ENCODE measurements around the gene EVX2. TPM values are rescaled to one million over a fixed set of nuclear protein-coding genes. Genes with fewer than 3 reads are reported as not detected.

Gene EVX2
- total RNA-seq, 1 donor from 2014 or later = under 0.01 TPM

DNA sequence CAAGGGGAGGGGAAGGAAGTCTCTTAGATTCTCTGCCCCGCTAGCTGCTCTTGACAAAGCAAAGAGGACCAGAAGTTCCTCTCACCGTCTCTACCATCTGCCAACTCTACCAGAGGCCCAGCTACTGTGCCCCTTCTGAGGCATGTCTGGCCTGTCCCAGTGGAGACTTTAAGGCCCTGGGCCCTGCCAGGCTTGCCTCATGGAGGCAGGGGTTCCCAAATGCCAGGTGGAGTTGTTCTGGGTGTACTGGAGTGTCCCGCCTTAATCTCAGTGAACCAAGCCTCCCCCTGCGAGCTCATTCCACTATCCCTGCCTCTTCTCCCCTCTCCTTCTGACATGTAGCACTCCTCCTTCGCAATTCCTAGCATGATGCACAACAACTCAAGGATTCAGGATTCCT is 18.1 kb upstream of the EVX2 start:
- H3K27ac ChIP-seq (ENCODE audit: low read depth, low read length) = no peak overlapping the region
- no peaks in the 10 kb centered on the region for H3K36me3 ChIP-seq (ENCODE audit: control insufficient read depth in 3 of 3, insufficient read depth in 3 of 3, low read length in 3 of 3)
- H3K4me1 ChIP-seq (ENCODE audit: control insufficient read depth in 3 of 3, insufficient read depth in 3 of 3, low read length in 3 of 3) = peaks cover 10 to 36% (median 27%) of the 10 kb centered on the region in 3 donors
- no peaks in the 10 kb centered on the region for H3K9me3 ChIP-seq (ENCODE audit: control insufficient read depth in 3 of 3, low read length in 3 of 3)
- H3K27me3 ChIP-seq (ENCODE audit: control insufficient read depth in 3 of 3, insufficient read depth in 3 of 3, low read length in 3 of 3) = peaks cover 97 to 100% (median 97%) of the 10 kb centered on the region in 3 donors
- H3K9ac ChIP-seq (ENCODE audit: low read depth in 1 of 3, low read length in 3 of 3) = no peak overlapping the region
- no peak overlapping the region for H3K4me3 ChIP-seq (ENCODE audit: low read length in 3 of 3)

DNA sequence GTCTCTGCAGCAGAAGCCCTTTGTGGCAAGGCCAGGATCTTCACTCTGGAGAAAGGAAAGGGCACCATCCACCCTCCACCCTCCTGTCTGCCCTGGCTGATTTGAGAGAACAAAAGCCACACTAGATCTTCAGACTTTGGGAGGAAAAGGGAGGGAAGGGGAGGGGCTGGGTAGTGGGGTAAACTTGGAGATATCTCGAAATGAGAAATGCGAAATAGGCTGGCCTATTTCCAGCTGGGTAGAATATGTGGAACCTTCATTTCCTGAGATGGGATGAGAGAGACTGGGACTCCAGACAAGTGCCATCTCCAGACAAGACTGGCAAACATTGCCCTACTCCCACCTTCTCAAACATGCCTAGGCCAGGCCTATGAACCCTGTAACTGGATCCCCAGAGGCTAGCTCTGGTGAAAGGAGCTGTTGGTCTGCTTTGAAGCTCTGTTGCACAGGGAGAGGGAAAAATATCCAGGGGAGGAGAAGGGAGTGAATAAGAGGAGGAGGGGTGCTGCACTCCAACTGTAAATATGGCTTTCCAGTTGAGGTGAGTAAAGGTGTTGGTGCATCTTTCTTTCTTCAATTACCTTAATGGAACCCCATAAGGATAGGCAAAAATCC is 17.6 kb upstream of the EVX2 start:
- peaks cover 15 to 39% (median 28%) of the 10 kb centered on the region in 3 donors for H3K4me1 ChIP-seq (ENCODE audit: control insufficient read depth in 3 of 3, insufficient read depth in 3 of 3, low read length in 3 of 3)
- no peak overlapping the region for H3K27ac ChIP-seq (ENCODE audit: low read depth, low read length)
- peaks cover 99 to 100% (median 99%) of the 10 kb centered on the region in 3 donors for H3K27me3 ChIP-seq (ENCODE audit: control insufficient read depth in 3 of 3, insufficient read depth in 3 of 3, low read length in 3 of 3)

DNA sequence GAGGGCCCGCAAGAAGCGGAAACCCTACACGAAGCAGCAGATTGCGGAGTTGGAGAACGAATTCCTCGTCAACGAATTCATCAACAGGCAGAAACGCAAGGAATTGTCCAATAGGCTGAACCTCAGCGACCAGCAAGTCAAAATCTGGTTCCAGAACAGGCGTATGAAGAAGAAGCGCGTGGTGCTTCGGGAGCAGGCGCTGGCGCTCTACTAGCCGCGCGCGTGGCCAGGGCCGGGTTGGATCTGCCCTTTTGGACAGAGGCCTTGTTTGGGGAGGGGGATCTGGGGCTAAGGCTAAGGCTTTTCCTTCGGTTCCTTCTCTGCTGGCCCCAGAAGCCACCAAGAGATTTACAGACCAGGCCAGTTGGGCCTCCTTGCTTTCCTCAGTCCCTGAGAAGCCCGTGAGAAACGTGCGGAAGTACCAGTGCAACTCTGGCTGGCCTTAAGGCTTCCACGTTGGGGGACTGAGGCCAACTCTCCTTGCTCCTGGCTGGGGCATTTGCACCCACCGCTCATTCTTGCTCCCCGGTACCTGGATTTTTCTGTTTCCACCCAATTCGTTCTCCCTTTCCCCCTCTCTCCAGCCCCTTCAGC is 16.9 kb upstream of the EVX2 start:
- no peak overlapping the region for H3K9ac ChIP-seq (ENCODE audit: low read depth in 1 of 3, low read length in 3 of 3)
- no peak overlapping the region for H3K27ac ChIP-seq (ENCODE audit: low read depth, low read length)
- H3K4me1 ChIP-seq (ENCODE audit: control insufficient read depth in 3 of 3, insufficient read depth in 3 of 3, low read length in 3 of 3) = peaks cover 15 to 34% (median 27%) of the 10 kb centered on the region in 3 donors
- no peak overlapping the region for H3K4me3 ChIP-seq (ENCODE audit: low read length in 3 of 3)
- peaks cover 98 to 100% (median 99%) of the 10 kb centered on the region in 3 donors for H3K27me3 ChIP-seq (ENCODE audit: control insufficient read depth in 3 of 3, insufficient read depth in 3 of 3, low read length in 3 of 3)
- H3K9me3 ChIP-seq (ENCODE audit: control insufficient read depth in 3 of 3, low read length in 3 of 3) = no peaks in the 10 kb centered on the region
- H3K36me3 ChIP-seq (ENCODE audit: control insufficient read depth in 3 of 3, insufficient read depth in 3 of 3, low read length in 3 of 3) = no peaks in the 10 kb centered on the region

More for the DNA sequence above, 17.6 kb upstream of the EVX2 start:
- Histone ChIP-seq H3K4me3 (ENCODE audit: low read length in 3 of 3) (no peak overlapping the region), H3K9me3 (ENCODE audit: control insufficient read depth in 3 of 3, low read length in 3 of 3) (no peaks in the 10 kb centered on the region), H3K9ac (ENCODE audit: low read depth in 1 of 3, low read length in 3 of 3) (no peak overlapping the region), H3K36me3 (ENCODE audit: control insufficient read depth in 3 of 3, insufficient read depth in 3 of 3, low read length in 3 of 3) (no peaks in the 10 kb centered on the region)

DNA sequence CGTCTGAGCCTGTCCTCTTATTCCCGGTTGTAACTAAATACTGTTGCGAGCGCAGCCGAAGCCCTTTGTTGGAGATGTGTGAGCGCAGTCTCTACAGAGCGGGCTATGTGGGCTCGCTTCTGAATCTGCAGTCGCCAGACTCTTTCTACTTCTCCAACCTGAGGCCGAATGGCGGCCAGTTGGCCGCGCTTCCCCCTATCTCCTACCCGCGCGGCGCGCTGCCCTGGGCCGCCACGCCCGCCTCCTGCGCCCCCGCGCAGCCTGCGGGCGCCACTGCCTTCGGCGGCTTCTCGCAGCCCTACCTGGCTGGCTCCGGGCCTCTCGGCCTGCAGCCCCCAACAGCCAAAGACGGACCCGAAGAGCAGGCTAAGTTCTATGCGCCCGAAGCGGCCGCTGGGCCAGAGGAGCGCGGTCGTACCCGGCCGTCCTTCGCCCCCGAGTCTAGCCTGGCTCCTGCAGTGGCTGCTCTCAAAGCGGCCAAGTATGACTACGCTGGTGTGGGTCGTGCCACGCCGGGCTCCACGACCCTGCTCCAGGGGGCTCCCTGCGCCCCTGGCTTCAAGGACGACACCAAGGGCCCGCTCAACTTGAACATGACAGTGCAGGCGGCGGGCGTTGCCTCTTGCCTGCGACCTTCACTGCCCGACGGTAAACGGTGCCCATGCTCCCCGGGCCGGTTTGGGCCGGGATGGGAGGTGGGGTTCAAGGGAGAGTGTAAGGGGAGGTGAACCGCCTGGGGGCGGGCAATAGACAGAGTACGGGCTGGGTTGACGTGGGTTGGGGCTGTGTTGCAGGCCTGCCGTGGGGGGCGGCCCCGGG is 16.2 kb upstream of the EVX2 start, which contains the start of gene HOXD12:
Gene HOXD12 (plus strand): TSS at position 68 of the 819 bp plus-strand sequence. CDS start 7 bp downstream, at position 75.
- H3K36me3 ChIP-seq (ENCODE audit: control insufficient read depth in 3 of 3, insufficient read depth in 3 of 3, low read length in 3 of 3) = no peaks in the 10 kb centered on the region
- H3K4me3 ChIP-seq (ENCODE audit: low read length in 3 of 3) = no peak within 1 kb of the TSS
- no peak within 1 kb of the TSS for H3K27ac ChIP-seq (ENCODE audit: low read depth, low read length)
- H3K9me3 ChIP-seq (ENCODE audit: control insufficient read depth in 3 of 3, low read length in 3 of 3) = no peaks in the 10 kb centered on the region
- peaks cover 98 to 100% (median 99%) of the 10 kb centered on the region in 3 donors for H3K27me3 ChIP-seq (ENCODE audit: control insufficient read depth in 3 of 3, insufficient read depth in 3 of 3, low read length in 3 of 3)
- H3K4me1 ChIP-seq (ENCODE audit: control insufficient read depth in 3 of 3, insufficient read depth in 3 of 3, low read length in 3 of 3) = peaks cover 15 to 31% (median 27%) of the 10 kb centered on the region in 3 donors
- no peak within 1 kb of the TSS for H3K9ac ChIP-seq (ENCODE audit: low read depth in 1 of 3, low read length in 3 of 3)

DNA sequence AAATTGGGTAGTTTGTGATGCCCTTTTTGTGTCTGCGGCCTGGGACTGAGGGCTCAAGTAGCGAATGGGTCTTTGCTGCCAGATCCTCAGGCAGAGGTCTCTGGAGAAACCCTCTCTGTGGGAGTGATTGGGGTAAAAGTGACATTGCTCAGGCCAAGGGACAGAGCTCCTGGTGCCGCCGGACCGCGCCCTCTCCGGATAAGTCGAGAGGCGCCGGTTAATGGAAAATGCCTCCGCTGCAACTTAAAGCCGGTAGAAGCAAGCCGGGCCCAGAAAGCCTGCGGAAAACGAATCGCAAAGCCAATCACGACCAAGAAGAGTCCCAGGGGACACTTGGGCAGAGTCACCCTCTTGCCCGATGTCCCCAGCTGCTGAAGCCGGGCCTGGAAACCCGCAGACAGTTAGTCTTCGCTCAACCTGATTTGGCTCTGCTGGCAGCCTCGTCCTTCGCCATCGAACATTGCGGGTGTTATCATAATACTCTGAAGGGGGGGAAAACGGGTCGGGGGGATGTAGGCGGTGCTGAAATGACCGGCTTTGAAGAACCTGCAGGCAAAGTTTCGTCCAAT is 15.5 kb upstream of the EVX2 start:
- Histone ChIP-seq H3K27me3 (ENCODE audit: control insufficient read depth in 3 of 3, insufficient read depth in 3 of 3, low read length in 3 of 3) (peaks cover 98 to 100% (median 99%) of the 10 kb centered on the region in 3 donors), H3K36me3 (ENCODE audit: control insufficient read depth in 3 of 3, insufficient read depth in 3 of 3, low read length in 3 of 3) (no peaks in the 10 kb centered on the region), H3K4me3 (ENCODE audit: low read length in 3 of 3) (no peak overlapping the region), H3K27ac (ENCODE audit: low read depth, low read length) (no peak overlapping the region), H3K9ac (ENCODE audit: low read depth in 1 of 3, low read length in 3 of 3) (no peak overlapping the region), H3K4me1 (ENCODE audit: control insufficient read depth in 3 of 3, insufficient read depth in 3 of 3, low read length in 3 of 3) (peaks cover 15 to 24% (median 23%) of the 10 kb centered on the region in 3 donors), H3K9me3 (ENCODE audit: control insufficient read depth in 3 of 3, low read length in 3 of 3) (no peaks in the 10 kb centered on the region)

DNA sequence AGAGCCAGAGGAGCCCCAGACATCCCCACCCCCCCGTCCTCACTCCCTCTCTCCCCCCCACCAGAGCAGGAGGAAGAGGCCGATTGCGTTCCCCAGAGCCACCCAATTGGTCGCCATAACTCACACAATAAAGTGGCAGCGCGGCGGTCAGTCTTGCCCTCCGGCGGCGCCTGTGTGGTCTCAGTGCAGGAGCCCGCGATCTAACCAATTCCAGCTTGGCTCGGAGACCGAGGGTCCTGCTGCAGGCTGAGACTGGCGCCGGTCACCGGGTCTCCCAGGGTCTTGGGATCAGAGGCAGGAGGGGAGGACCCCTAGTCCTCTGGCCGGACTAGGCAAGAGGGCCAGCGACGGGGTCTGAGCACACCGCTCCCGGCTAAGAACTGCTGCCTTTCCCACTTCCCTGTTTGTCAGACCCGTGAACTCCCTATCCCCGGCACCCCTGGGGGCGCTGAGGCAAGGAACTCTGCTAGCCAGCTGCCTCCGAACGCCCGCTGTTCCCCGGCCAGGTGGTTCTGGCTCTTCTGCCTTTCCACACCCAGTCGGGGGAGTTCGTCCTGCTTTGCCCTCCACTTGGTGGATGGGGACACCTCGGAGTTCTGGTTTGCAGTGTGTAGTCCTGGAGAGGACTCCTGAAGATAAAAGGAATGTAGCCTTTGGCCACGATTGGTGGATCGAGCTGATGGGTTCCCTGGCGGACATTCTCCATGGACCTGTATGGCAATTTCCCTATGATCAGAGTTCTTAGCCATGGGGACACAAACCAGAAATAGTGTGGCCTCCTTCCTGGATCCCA is 14.8 kb upstream of the EVX2 start:
- Histone ChIP-seq H3K36me3 (ENCODE audit: control insufficient read depth in 3 of 3, insufficient read depth in 3 of 3, low read length in 3 of 3) (no peaks in the 10 kb centered on the region), H3K27ac (ENCODE audit: low read depth, low read length) (no peak overlapping the region), H3K9me3 (ENCODE audit: control insufficient read depth in 3 of 3, low read length in 3 of 3) (no peaks in the 10 kb centered on the region), H3K4me3 (ENCODE audit: low read length in 3 of 3) (no peak overlapping the region), H3K9ac (ENCODE audit: low read depth in 1 of 3, low read length in 3 of 3) (no peak overlapping the region), H3K27me3 (ENCODE audit: control insufficient read depth in 3 of 3, insufficient read depth in 3 of 3, low read length in 3 of 3) (peaks cover 98 to 100% (median 99%) of the 10 kb centered on the region in 3 donors), H3K4me1 (ENCODE audit: control insufficient read depth in 3 of 3, insufficient read depth in 3 of 3, low read length in 3 of 3) (peaks cover 15 to 20% (median 20%) of the 10 kb centered on the region in 3 donors)

DNA sequence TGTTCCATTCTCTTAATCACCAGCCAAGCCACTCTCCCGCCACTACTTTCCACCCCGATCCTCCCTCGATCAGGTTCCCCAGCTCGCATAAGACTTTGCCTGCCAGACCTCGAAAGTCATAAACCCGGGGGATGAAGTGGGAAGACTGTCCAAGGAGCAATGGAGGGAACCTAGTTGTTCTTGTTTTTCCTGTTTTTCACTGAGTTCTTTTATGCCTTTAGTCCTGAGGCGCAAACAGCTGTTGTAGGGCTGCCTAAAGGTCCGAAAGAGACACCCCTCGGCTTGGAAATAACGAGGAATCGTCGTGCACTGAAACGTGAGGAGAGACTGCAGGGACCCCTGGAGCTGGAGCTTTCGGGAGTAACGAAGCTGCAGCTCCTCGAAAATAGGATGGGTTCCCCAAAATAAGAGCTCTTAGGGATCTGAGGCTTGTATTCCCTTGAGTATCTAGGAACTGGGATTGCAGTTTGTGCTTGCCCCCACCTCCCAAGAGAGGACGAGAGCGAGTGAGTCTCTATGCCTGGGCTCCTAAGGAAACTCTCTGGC is 14.1 kb upstream of the EVX2 start:
- peak overlapping the region in 2 of 3 donors; percentile 17 to 62 for H3K4me3 ChIP-seq (ENCODE audit: low read length in 3 of 3)
- H3K9me3 ChIP-seq (ENCODE audit: control insufficient read depth in 3 of 3, low read length in 3 of 3) = no peaks in the 10 kb centered on the region
- no peak overlapping the region for H3K27ac ChIP-seq (ENCODE audit: low read depth, low read length)
- H3K36me3 ChIP-seq (ENCODE audit: control insufficient read depth in 3 of 3, insufficient read depth in 3 of 3, low read length in 3 of 3) = no peaks in the 10 kb centered on the region
- peaks cover 16 to 25% (median 24%) of the 10 kb centered on the region in 3 donors for H3K4me1 ChIP-seq (ENCODE audit: control insufficient read depth in 3 of 3, insufficient read depth in 3 of 3, low read length in 3 of 3)
- peak overlapping the region in 1 of 3 donors; percentile 19 for H3K9ac ChIP-seq (ENCODE audit: low read depth in 1 of 3, low read length in 3 of 3)
- peaks cover 99 to 100% (median 100%) of the 10 kb centered on the region in 3 donors for H3K27me3 ChIP-seq (ENCODE audit: control insufficient read depth in 3 of 3, insufficient read depth in 3 of 3, low read length in 3 of 3)

DNA sequence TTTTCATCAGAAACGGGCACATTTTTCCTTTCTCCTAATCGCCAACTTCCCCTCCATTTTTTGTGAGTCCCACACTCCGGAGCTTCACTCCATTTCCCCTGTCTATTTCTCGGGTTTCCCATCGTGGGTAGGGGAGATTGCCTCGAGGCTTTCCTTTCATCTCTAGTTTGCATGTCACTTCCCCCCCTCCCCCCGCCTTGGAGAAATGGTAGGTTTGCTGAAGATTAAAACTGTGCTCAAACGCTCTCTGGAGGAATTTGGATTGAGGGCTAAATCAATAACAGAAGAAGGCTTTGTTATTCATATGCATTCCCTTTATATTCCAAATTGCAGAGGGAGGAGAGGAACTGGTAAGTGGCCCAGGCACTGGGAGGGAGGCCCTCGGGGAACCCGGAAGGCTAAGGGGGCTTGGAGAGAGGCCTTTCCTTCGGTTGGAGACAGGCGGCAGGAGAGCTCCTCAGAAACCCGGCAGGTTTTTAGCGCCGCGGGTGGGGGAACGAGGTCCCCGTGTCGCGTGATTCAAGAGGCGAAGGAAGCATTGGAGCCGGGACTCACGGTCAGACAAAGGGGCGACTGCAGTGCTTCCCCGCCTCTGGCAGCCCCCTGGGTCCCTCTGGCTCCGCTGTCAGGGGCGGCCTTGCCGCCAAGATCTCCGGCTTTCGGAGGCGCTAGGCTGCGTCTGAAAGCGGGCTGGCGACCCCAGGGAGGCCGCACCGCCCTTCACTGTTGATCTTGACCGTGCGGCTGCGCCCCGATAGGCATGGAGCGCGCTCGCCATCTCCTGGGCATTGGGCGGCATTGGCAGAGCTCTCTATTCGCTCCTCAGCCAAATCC is 13.4 kb upstream of the EVX2 start:
- peak overlapping the region in 2 of 3 donors; percentile 50 to 54 for H3K9ac ChIP-seq (ENCODE audit: low read depth in 1 of 3, low read length in 3 of 3)
- H3K27ac ChIP-seq (ENCODE audit: low read depth, low read length) = no peak overlapping the region
- H3K9me3 ChIP-seq (ENCODE audit: control insufficient read depth in 3 of 3, low read length in 3 of 3) = no peaks in the 10 kb centered on the region
- no peaks in the 10 kb centered on the region for H3K36me3 ChIP-seq (ENCODE audit: control insufficient read depth in 3 of 3, insufficient read depth in 3 of 3, low read length in 3 of 3)
- H3K27me3 ChIP-seq (ENCODE audit: control insufficient read depth in 3 of 3, insufficient read depth in 3 of 3, low read length in 3 of 3) = peaks cover 93 to 98% (median 96%) of the 10 kb centered on the region in 3 donors
- H3K4me1 ChIP-seq (ENCODE audit: control insufficient read depth in 3 of 3, insufficient read depth in 3 of 3, low read length in 3 of 3) = peaks cover 16 to 25% (median 24%) of the 10 kb centered on the region in 3 donors
- peak overlapping the region; percentile 39 to 69 (median 62) for H3K4me3 ChIP-seq (ENCODE audit: low read length in 3 of 3)
